GM20000 (cell line): Measurements from ENCODE around the gene E2F4.

Source experiments
- DNase-seq: peaks from one replicate; pipeline ENCODE4 v3.0.0; 2012; ENCODE audit warnings: low spot score
- CTCF ChIP-seq: IDR thresholded peaks from 2 replicates; pipeline ENCODE4 v1.5.1; 2012; ENCODE audit warnings: mild to moderate bottlenecking, control low read depth; ENCODE audit errors: extremely low read depth, missing control alignments

The E2F4 gene

DNA sequence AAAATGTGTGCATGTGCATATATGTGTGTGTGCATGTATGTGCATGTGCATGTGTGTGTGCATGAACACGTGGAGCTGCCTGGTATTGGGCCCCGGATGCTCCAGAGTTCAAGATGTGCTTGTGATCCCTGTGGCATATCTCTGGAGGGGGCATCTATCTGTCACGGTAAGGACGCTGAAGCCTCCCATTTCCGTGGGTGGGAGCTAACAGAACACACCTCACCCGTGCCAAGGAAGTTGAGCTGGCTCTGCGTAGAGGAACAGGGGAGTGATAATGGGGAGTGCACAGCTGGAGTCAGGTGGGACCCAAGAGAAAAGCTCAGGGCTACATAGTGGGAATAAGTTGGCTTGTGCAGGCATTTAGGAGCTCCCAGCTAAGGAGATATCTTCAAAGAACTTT lies 19.7 kb downstream of the E2F4 start:
- no peak for TF ChIP-seq CTCF

DNA sequence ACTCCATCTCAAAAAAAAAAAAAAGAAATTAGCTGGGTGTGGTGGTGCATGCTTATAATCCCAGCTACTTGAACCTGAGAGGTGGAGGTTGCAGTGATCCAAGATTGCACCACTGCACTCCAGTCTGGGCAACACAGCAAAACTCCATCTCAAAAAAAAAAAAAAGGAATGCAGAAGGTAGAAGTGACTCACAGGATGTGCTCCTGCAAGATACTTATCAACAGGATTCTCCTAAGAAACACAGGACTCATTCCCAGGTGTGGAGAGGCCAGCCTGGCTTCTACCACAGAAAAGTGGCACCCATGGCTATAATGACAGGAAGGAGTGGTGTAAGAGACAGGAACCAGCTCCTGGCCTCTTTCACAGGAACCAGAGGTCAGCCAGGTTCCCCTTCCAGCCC lies 20.8 kb downstream of the E2F4 start:
- no peak for DNase-seq
- TF ChIP-seq CTCF, result no peak

More for the DNA sequence above, 19.7 kb downstream of the E2F4 start:
- no peak for DNase-seq

DNA sequence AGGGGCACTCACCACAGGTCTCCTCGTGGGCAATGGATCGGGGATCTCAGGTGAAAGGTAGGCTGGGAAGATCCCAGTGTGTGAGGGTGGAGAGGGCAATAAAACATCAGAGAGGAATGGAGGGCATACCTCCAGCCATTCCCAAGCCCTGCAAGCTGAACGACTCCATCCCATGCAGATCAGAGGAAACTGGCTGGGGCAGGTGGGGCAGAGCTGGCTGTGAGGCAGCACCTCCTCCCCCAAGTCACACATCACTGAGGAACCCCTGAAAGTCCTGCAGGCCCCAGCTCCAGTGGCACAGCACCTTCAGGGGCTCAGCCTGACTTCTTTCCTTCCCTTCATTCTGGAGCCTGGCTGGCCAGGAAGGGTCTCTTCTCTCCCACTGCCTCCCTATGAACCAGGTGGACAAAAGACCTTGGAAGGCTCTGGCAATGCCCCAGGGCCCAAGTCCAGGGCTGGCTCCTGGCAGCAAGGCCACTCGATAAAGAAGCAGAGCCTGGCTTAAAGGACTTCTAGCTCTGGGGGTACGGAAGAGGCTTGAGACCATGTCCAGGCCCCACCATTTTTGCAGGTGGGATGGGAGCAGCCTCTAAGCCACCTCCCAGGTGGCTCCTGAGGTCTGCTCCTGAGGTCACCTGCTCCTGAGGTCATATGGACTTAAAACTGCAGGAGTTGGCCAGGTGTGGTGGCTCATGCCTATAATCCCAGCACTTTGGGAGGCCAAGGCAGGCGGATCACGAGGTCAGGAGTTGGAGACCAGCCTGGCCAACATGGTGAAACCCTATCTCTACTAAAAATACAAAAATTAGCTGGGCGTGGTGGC lies 21.5 kb downstream of the E2F4 start:
- no peak for DNase-seq

GRCh38 chr16:67215706-67216105 lies 23.8 kb downstream of the E2F4 start:
- no peak for TF ChIP-seq CTCF

More for the DNA sequence above, 21.5 kb downstream of the E2F4 start:
- no peak for TF ChIP-seq CTCF

DNA sequence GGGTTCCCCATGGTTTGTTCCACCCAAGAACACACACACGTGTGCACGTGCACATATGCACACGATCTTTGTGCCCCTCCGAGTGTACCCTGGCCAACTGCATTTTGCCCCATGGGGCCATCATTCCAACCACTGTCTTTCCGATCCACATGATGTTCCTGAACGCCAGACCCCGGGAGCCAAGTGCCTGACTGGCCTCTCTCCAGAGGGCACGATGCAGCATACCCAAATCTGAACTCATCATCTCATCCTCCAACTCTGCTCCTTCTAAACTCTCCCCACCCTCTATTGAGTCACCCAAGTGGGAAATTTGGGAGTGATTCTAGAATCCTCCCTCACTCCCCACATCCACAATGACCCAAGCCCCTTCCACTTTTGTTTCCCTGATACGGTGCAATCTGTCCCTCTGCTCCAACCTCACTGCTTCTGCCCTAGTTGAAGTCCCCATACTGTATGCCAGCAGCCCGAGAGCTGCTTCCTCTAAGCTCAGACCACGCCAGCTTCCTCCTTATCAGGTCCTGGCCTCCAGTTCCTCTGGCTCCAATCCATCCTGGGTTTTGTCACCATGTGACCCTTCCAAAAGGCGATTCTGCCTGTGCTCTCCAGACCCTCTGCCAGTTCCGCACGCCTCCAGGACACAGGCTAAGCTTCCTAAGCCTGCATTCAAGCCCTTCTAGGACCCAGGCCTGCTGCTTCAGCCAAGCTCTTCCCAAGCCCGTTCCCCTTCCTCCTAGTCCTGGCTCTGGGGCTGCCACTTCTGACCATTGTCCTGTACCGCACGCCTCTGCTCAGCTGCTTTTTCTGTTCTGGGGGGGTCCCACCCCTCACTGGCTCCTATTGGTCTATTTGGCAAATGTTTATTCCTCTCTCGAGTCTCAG lies 24.9 kb downstream of the E2F4 start:
- TF ChIP-seq CTCF, result no peak
- DNase-seq, result no peak

More at GRCh38 chr16:67215706-67216105, 23.8 kb downstream of the E2F4 start:
- DNase-seq, result no peak

GRCh38 chr16:67223992-67224391 lies 32.0 kb downstream of the E2F4 start:
- no peak for DNase-seq
- no peak for TF ChIP-seq CTCF

- DNase-seq, result no peak
Measured at GRCh38 chr16:67226295-67226803, 34.4 kb downstream of the E2F4 start.

More at GRCh38 chr16:67226295-67226803, 34.4 kb downstream of the E2F4 start:
- TF ChIP-seq CTCF, result no peak
